Transverse colon (tissue), 4 donors: ENCODE measurements around the gene EEPD1. TPM values are rescaled to one million over a fixed set of nuclear protein-coding genes. Genes with fewer than 3 reads are reported as not detected.
"Not testable (repeated sequence)": the region's sequence is repeated elsewhere in the genome, so short reads cannot be mapped to it uniquely, and the experiment has no call there.

Experiments used
- DNase-seq: peaks from one replicate; pipeline ENCODE4 v3.0.0-alpha.2; 2019
- H3K27ac ChIP-seq, 4 donors: fragments of 200-600 bp; sonication (generic); 2 replicates each; pipeline ENCODE4 v1.5.1; 2016 to 2018; ENCODE audit warnings: inconsistent platforms in 4 of 4
- H3K27me3 ChIP-seq: fragments of 200-600 bp; sonication (generic); 2 replicates; pipeline ENCODE4 v1.5.1; 2017; ENCODE audit warnings: inconsistent platforms
- H3K36me3 ChIP-seq, 4 donors: fragments of 200-600 bp; sonication (generic); 2 replicates each; pipeline ENCODE4 v1.5.1; 2017 to 2019; ENCODE audit warnings: inconsistent platforms in 4 of 4
- H3K4me1 ChIP-seq, 4 donors: fragments of 200-600 bp; sonication (generic); 2 replicates each; pipeline ENCODE4 v1.5.1; 2017 to 2020; ENCODE audit warnings: inconsistent platforms in 4 of 4
- H3K4me3 ChIP-seq, 4 donors: fragments of 200-600 bp; sonication (generic); 1 replicate in 1 of 4; 2 replicates in 3 of 4; pipeline versions ENCODE4 v1.5.1 to v1.6.1; 2017 to 2019; ENCODE audit warnings: inconsistent platforms in 4 of 4
- H3K9me3 ChIP-seq, 2 donors: fragments of 200-600 bp; sonication (generic); 2 replicates each; pipeline ENCODE4 v1.5.1; 2017 to 2019; ENCODE audit warnings: inconsistent platforms in 2 of 2
- CTCF ChIP-seq, 5 experiments: fragments of 200-600 bp in 3 of 5; fragments of 450-650 bp in 2 of 5; sonication (generic) in 3 of 5; IDR thresholded peaks; 1 replicate in 2 of 5; 2 replicates in 3 of 5; pipeline ENCODE4 v1.5.1; 2016 to 2017; ENCODE audit warnings: antibody characterized with exemption in 5 of 5, inconsistent platforms in 3 of 5, mild to moderate bottlenecking in 2 of 5, moderate library complexity in 1 of 5
- EP300 ChIP-seq: sonication (generic); formaldehyde crosslinking; IDR thresholded peaks from one replicate; pipeline ENCODE4 v1.6.1; 2017; ENCODE audit warnings: antibody characterized with exemption, low read depth
- POLR2A ChIP-seq: fragments of 450-650 bp; IDR thresholded peaks from one replicate; pipeline ENCODE4 v1.6.1; 2016; ENCODE audit warnings: antibody characterized with exemption, mild to moderate bottlenecking, moderate library complexity
- POLR2AphosphoS5 ChIP-seq, 3 donors: sonication (generic); formaldehyde crosslinking; IDR thresholded peaks; one replicate each; pipeline ENCODE4 v1.6.1; 2016; ENCODE audit warnings: antibody characterized with exemption in 3 of 3
- WGBS, 2 donors: methylation state at CpG; one replicate each; pipeline ENCODE4 v1.1.5; 2018; ENCODE audit warnings: low coverage in 1 of 2; 5-methylcytosine and 5-hydroxymethylcytosine counted together
- in situ Hi-C, 4 donors: fragments of 200-750 bp; cut with MboI; loops; one replicate each; pipeline versions ENCODE4 v1.15.0 to v1.15.1; 2017; ENCODE audit warnings: low sequenced_read_pairs in 3 of 4, low pct_ligation_motif_present in 1 of 4, low pct_unique_long_range_greater_than_20kb in 1 of 4
- intact Hi-C: fragments of 100-400 bp; cut with DNase I; formaldehyde crosslinking; loops from one replicate; pipeline ENCODE4 v1.15.1; 2023; ENCODE audit warnings: low total_unique reads
- total RNA-seq, 4 donors: library from RNA; depleted of rRNA; stranded (reverse); fragments of >200 nt; gene quantifications; one replicate each; pipeline ENCODE4 v1.1.0, GENCODE V29; 2016

Gene EEPD1
- total RNA-seq, 4 donors from 2014 or later = 16.2 to 36.2 (median 25.2) TPM

GRCh38 chr7:36253699-36254098, 100.6 kb downstream of the EEPD1 start:
- no peak overlapping the region for H3K4me3 ChIP-seq
- no peak overlapping the region for H3K27ac ChIP-seq
- TF ChIP-seq EP300 (no peak), POLR2AphosphoS5 (IDR thresholded peaks at IDR 0.05) (no peak), POLR2A (no peak), CTCF (IDR thresholded peaks at IDR 0.05) (no peak)
- H3K9me3 ChIP-seq = no peaks in the 10 kb centered on the region
- H3K27me3 ChIP-seq = no peaks in the 10 kb centered on the region
- intact Hi-C loops (no loop called here), in situ Hi-C loops (no loop called here)
- 67 to 100% methylated on average over 1 of the region's 1 CpG for WGBS, 2 donors
- no peak for DNase-seq
- H3K36me3 ChIP-seq = no peaks in the 10 kb centered on the region
- peaks cover 5 to 9% (median 8%) of the 10 kb centered on the region in 4 donors for H3K4me1 ChIP-seq

GRCh38 chr7:36258510-36259259, 105.6 kb downstream of the EEPD1 start:
- H3K4me3 ChIP-seq, H3K27me3 ChIP-seq, H3K9me3 ChIP-seq, H3K36me3 ChIP-seq, in situ Hi-C loops, intact Hi-C loops: not testable (repeated sequence)
- H3K4me1 ChIP-seq = peaks cover 27 to 50% (median 39%) of the 10 kb centered on the region in 4 donors
- H3K27ac ChIP-seq = peak overlapping the region in 3 of 4 donors; percentile 17 to 47 (median 34)
- WGBS, 2 donors = 42 to 44% methylated on average over 6 to 16 of the region's 18 CpGs
- peak; percentile 87 for DNase-seq

- H3K4me3 ChIP-seq = no peak overlapping the region
- peak overlapping the region in 2 of 4 donors; percentile 75 to 81 for H3K27ac ChIP-seq
- no peak for DNase-seq
- no peaks in the 10 kb centered on the region for H3K36me3 ChIP-seq
- peaks cover 43 to 68% (median 56%) of the 10 kb centered on the region in 4 donors for H3K4me1 ChIP-seq
- intact Hi-C loops (no loop called here), in situ Hi-C loops (no loop called here)
- no peaks in the 10 kb centered on the region for H3K9me3 ChIP-seq
- no peaks in the 10 kb centered on the region for H3K27me3 ChIP-seq
- WGBS, 2 donors = 62 to 82% methylated on average over 2 of the region's 2 CpGs
- TF ChIP-seq POLR2A (no peak), POLR2AphosphoS5 (IDR thresholded peaks at IDR 0.05) (no peak), EP300 (no peak), CTCF (IDR thresholded peaks at IDR 0.05) (no peak)
Measured at GRCh38 chr7:36260481-36260880, 107.4 kb downstream of the EEPD1 start.

GRCh38 chr7:36261019-36261754, 108.1 kb downstream of the EEPD1 start:
- Histone ChIP-seq H3K27me3 (no peaks in the 10 kb centered on the region), H3K4me1 (peaks cover 49 to 74% (median 63%) of the 10 kb centered on the region in 4 donors), H3K27ac (peak overlapping the region in 3 of 4 donors; percentile 61 to 81 (median 75)), H3K36me3 (no peaks in the 10 kb centered on the region), H3K4me3 (no peak overlapping the region), H3K9me3 (no peaks in the 10 kb centered on the region)
- intact Hi-C loops = no loop called here
- WGBS, 2 donors = 54 to 64% methylated on average over 2 of the region's 2 CpGs
- no peak for DNase-seq
- in situ Hi-C loops = no loop called here
- TF ChIP-seq EP300 (no peak), POLR2AphosphoS5 (IDR thresholded peaks at IDR 0.05) (no peak), CTCF (IDR thresholded peaks at IDR 0.05) (no peak), POLR2A (no peak)
